NB4 (cell line): ENCODE data around the gene TMEM17.

ENCODE experiments used
- DNase-seq: peaks from one replicate; pipeline ENCODE4 v3.0.0; 2010; ENCODE audit warnings: low read depth
- H3K4me3 ChIP-seq: one replicate; pipeline ENCODE4 v1.5.1; 2011; ENCODE audit warnings: mild to moderate bottlenecking, low read depth, low read length, moderate library complexity
- MYC ChIP-seq: IDR thresholded peaks from 2 replicates; pipeline ENCODE4 v1.6.1; 2011; ENCODE audit warnings: low read depth, low read length
- POLR2A ChIP-seq: IDR thresholded peaks from 2 replicates; pipeline ENCODE4 v1.6.1; 2011; ENCODE audit warnings: mild to moderate bottlenecking; ENCODE audit not compliant: insufficient read length; ENCODE audit errors: extremely low read depth
- TF ChIP-seq, protein P1 (sequence below): IDR thresholded peaks from one replicate; pipeline ENCODE4 v1.5.1; 2012; ENCODE audit warnings: low read depth, low read length
- TF ChIP-seq, protein P2 (sequence below): IDR thresholded peaks from 2 replicates; pipeline ENCODE4 v1.6.1; 2011; ENCODE audit warnings: low read depth, low read length

The TMEM17 gene

DNA sequence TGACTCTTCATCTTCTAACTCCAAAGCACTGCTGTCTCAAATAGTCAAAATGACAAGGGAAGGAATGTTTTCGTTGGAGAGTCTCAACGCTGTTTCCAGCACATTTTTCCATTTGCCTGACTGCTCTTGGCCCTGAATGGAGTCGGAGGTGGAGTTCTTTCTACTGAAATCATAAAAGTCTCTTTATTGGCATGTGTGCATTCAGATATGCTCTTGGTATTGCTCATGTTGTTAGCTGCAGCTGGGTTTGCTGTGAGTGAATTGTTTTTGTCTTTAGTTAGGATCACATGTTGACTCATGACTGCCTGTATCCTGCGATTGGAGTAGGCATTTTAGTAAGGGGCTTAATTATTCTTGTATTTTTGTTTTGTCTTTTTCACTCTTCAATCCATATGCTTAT, 16.8 kb downstream of the TMEM17 start:
- DNase-seq = no peak
- TF ChIP-seq, protein P1, sequence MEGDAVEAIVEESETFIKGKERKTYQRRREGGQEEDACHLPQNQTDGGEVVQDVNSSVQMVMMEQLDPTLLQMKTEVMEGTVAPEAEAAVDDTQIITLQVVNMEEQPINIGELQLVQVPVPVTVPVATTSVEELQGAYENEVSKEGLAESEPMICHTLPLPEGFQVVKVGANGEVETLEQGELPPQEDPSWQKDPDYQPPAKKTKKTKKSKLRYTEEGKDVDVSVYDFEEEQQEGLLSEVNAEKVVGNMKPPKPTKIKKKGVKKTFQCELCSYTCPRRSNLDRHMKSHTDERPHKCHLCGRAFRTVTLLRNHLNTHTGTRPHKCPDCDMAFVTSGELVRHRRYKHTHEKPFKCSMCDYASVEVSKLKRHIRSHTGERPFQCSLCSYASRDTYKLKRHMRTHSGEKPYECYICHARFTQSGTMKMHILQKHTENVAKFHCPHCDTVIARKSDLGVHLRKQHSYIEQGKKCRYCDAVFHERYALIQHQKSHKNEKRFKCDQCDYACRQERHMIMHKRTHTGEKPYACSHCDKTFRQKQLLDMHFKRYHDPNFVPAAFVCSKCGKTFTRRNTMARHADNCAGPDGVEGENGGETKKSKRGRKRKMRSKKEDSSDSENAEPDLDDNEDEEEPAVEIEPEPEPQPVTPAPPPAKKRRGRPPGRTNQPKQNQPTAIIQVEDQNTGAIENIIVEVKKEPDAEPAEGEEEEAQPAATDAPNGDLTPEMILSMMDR = no peak
- TF ChIP-seq, protein P2, sequence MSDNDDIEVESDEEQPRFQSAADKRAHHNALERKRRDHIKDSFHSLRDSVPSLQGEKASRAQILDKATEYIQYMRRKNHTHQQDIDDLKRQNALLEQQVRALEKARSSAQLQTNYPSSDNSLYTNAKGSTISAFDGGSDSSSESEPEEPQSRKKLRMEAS = no peak
- TF ChIP-seq MYC = no peak
- TF ChIP-seq POLR2A = no peak

DNA sequence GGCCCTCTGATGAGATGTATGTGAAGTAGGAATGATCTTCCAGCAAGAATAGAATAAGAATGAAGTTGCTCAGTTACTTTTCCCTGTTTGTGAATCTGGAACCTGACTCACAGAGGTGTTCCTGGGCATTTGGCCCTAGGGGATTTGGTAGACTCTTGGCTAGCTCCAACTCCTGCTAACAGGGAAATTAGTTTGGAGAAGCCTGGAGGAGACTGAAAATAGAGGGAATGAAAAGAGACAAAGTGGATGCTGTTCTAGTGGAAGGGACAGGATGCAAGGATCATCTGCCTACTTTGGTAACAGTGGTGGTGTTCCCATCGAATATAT, 19.6 kb downstream of the TMEM17 start:
- TF ChIP-seq, protein P2 = no peak
- no peak for TF ChIP-seq MYC
- no peak for TF ChIP-seq POLR2A
- TF ChIP-seq, protein P1 = no peak
- DNase-seq = no peak
- H3K4me3 ChIP-seq = no peak overlapping the region

More for the DNA sequence above, 16.8 kb downstream of the TMEM17 start:
- no peak overlapping the region for H3K4me3 ChIP-seq

DNA sequence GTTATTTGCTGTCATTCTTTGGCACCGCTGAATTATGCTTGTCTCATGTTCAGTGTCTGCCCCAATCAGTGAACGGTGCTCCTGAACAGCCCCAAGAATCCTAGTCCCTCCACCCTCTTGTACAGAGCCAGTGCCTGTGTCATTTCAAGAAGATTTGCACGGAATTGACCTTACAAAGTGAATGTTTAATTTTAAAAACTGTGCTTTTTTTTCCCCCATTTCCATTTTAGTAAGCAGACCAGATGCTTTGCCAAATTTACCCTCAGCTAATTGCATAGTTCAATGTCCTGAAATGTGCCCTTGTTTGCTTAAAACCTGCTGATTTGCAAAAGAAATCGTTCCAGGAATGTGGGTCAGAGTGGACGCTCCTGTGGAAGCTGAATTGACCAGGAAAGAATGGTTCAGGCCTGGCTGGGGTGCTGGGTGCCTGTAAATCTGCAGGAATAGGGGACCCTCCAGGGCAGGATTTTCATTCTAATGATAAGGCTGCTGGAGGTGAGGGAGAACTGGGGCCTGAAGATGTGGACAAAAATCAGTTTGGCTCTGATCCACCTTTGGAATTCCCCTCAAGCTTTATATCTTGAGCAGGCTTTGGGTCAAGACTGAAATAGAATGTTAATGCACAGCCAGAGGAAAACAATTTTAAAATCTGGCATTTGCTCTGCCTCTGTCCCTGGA, 20.1 kb downstream of the TMEM17 start:
- TF ChIP-seq, protein P1 = no peak
- TF ChIP-seq POLR2A (no peak), MYC (no peak)
- TF ChIP-seq, protein P2 = no peak
- no peak overlapping the region for H3K4me3 ChIP-seq
- DNase-seq = no peak

DNA sequence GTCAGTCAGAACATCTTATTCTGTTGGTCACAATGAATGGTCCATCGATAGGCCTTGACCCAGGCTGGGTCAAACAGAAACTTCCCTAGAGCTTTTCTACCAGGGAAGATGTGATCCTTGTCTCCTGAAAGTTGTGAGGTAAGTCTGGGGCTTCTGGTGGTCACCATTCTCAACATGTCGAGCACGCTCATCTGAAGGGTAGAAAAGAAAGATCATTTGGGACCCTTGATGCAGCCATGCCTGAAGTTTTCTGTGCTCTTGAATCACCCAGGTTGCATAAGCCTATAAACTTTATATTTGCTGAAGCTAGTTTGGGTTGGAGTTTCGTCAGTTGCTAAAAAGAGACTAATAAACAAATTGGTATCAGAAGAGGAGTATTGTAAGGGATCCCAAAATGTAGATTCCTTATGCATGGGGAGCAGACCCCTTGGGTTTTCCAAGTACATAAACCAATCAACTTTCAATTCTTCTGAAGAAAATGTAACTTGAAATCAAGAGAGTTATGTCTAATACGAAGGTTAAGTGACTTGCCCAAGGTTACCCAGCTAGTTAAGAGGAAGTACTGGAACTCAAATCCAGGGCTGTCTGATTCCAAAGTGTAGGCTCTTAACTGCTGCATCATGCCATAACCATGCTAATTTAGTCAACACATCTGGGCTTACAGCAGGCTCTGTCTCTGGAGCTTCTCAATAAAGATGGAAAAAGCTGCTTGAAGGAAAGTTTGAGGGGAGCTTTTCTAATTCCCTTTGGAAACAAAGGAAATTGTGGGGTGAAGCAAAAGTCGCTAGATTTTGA, 23.2 kb downstream of the TMEM17 start:
- TF ChIP-seq MYC = no peak
- TF ChIP-seq, protein P1 = no peak
- TF ChIP-seq, protein P2 = no peak
- no peak for TF ChIP-seq POLR2A
- DNase-seq = no peak
- H3K4me3 ChIP-seq = no peak overlapping the region

DNA sequence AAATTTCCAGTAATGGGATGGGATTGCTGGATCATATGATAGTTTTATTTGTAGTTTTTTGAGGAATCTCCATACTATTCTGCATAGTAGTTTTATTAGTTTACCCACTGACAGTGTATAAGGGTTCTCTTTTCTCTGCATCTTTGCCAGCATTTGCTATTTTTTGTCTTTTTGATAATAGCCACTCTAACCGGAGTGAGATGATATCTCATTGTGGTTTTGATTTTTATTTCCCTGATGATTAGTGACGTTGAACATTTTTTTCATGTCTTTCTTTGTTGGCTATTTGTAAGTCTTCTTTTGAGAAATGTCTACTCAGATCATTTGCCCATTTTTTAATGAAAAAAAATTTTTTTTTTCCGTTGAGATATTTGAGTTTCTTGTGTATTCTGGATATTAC, 26.1 kb downstream of the TMEM17 start:
- no peak for DNase-seq
- TF ChIP-seq, protein P2 = no peak
- no peak overlapping the region for H3K4me3 ChIP-seq

DNA sequence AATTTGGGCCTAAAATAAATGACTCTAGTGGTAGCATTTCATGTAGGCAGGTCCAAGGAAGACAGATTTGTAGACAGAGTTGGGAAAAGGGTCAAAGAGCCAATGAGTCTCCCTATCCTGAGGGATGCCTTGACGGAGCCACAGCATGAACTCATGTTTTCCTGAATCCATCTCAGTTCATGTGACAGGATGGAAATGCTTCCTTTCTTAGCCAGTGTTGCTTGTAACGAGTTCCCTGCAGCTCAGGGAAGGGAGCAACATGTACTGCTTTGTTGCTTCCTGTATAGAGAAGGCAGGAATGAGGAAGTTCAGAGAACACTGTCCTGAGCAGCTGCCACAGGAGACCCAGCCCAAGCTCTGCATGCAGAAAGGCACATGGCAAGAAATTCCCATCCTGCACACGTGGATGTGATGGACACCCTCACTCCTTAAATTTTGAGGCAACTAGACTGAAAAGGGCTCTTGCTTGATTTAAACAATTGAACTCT, 27.9 kb downstream of the TMEM17 start:
- TF ChIP-seq, protein P1 = no peak
- no peak for TF ChIP-seq MYC
- TF ChIP-seq, protein P2 = peak; percentile 84
- DNase-seq = peak; percentile 77
- H3K4me3 ChIP-seq = no peak overlapping the region
